ENCODE data around the gene PSMB11. TPM values are rescaled to one million over a fixed set of nuclear protein-coding genes. Genes with fewer than 3 reads are reported as not detected.

The PSMB11 gene
- total RNA-seq, 6 experiments from 2014 or later = 0.12 TPM; not detected in 5

DNA sequence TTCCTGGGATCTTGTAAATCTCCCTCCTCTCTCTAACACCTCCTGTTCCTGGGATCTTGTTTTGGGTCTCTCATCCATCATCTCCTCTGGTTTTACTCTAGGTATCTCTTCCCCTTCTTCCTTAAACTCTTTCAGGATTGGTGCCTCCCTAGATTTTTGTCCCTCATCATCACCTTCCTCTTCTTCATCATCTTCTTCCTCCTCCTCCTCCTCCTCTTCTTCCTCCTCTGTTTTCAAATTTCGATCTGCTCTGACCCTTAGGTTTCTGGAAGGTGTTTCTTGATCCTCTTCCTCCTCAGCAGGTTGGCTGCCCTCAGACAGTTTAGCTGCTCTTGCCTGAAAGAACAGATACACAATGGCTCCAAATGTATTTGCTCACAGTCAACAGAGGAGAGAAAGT lies 38.5 kb downstream of the PSMB11 start:
- H3K27ac Mint-ChIP-seq = peak overlapping the region; percentile 92
- peaks cover 55% of the 10 kb centered on the region for H3K4me1 Mint-ChIP-seq (ENCODE audit: low read depth)
- H3K4me3 Mint-ChIP-seq = peak overlapping the region; percentile 68
- no peak for DNase-seq
- TF ChIP-seq, protein P1, sequence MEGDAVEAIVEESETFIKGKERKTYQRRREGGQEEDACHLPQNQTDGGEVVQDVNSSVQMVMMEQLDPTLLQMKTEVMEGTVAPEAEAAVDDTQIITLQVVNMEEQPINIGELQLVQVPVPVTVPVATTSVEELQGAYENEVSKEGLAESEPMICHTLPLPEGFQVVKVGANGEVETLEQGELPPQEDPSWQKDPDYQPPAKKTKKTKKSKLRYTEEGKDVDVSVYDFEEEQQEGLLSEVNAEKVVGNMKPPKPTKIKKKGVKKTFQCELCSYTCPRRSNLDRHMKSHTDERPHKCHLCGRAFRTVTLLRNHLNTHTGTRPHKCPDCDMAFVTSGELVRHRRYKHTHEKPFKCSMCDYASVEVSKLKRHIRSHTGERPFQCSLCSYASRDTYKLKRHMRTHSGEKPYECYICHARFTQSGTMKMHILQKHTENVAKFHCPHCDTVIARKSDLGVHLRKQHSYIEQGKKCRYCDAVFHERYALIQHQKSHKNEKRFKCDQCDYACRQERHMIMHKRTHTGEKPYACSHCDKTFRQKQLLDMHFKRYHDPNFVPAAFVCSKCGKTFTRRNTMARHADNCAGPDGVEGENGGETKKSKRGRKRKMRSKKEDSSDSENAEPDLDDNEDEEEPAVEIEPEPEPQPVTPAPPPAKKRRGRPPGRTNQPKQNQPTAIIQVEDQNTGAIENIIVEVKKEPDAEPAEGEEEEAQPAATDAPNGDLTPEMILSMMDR (IDR thresholded peaks at IDR 0.05) = no peak
- peaks cover 43% of the 10 kb centered on the region for H3K36me3 Mint-ChIP-seq (ENCODE audit: low read depth)
- H3K9me3 Mint-ChIP-seq = no peaks in the 10 kb centered on the region
- peaks cover 3% of the 10 kb centered on the region for H3K27me3 Mint-ChIP-seq (ENCODE audit: insufficient read depth)

DNA sequence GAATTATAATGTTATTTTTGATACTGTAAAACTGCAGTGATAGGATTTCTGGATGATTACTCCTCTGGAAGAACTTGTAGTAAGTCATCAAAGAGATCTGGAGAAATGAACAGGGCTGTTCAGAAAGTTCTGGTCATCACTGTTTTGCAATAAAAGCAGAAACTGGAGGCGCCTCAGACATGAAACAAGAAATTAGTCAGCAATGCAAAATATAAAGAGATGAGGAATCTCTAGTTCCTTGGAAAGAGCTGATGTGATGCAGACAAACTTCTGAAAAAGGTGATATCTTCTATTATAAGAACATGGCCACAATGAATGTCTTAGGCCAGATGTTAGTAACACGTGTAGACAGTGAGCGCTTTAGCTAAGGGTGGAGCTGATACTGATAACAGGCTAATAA lies 43.4 kb downstream of the PSMB11 start:
- DNase-seq = peak; percentile 18
- H3K9me3 Mint-ChIP-seq = no peaks in the 10 kb centered on the region
- H3K27ac Mint-ChIP-seq = peak overlapping the region; percentile 50
- peaks cover 48% of the 10 kb centered on the region for H3K4me1 Mint-ChIP-seq (ENCODE audit: low read depth)
- H3K27me3 Mint-ChIP-seq (ENCODE audit: insufficient read depth) = peaks cover 3% of the 10 kb centered on the region
- no peak overlapping the region for H3K4me3 Mint-ChIP-seq
- TF ChIP-seq, protein P1 (IDR thresholded peaks at IDR 0.05) = no peak
- peaks cover 40% of the 10 kb centered on the region for H3K36me3 Mint-ChIP-seq (ENCODE audit: low read depth)

DNA sequence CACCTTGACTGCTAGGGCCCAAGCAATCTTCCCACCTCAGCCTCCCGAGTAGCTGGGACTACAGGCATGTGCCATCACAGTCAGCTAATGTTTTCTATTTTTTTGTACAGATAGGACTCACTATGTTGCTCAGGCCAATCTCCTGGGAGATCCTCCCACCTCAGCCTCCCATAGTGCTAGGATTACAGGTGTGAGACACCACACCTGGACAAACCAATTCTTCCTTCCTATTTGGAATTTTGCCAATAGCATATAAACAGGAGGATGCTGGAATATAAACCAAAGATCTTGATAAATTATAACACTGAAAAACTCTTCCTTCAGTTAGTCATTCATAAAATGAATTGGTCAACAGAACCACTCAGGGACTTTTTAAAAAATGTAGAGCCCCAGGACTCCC lies 44.6 kb downstream of the PSMB11 start:
- Mint-ChIP-seq H3K9me3 (no peaks in the 10 kb centered on the region), H3K4me1 (ENCODE audit: low read depth) (peaks cover 40% of the 10 kb centered on the region)

DNA sequence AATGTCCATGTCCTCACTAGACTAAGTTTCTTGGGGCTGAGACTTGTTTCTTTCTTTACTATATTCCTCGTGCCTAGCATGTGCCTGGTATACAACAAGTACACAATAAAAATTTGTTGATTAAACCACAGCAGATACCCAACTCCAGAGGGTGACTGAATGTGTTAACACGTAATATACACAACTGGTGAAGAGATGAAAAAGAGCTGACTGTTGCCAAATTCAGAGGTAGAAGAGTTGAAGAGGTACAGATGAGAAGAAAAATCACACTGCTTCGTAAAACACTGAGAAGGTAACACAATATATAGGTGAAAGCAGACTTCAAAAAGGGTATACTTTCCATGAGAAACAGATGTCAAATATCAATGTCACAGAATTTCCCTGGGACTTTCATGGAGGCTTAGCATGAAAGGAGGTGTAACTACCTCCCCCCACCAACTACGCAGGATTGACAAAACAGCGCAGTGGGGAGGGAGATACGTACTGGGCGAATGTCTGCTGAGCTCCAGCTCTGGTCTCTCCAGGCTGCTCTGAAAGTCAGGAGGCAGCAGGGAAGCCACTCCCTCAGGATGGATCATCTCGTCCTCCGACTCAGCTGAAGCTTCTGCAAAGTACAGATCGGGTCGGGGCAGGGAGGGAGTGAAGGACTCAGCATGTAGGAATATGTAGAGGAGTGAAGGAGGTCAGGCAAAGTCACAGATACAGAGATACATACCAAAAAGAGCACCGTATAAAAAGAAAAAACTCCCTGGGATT lies 47.7 kb downstream of the PSMB11 start:
- Mint-ChIP-seq H3K36me3 (ENCODE audit: low read depth) (peaks cover 41% of the 10 kb centered on the region), H3K9me3 (no peaks in the 10 kb centered on the region), H3K27ac (peak overlapping the region; percentile 56; the same call in 1 of the 2 replicates), H3K4me3 (no peak overlapping the region), H3K4me1 (ENCODE audit: low read depth) (peaks cover 54% of the 10 kb centered on the region), H3K27me3 (ENCODE audit: insufficient read depth) (no peaks in the 10 kb centered on the region)
- no peak for DNase-seq
- TF ChIP-seq, protein P1 (IDR thresholded peaks at IDR 0.05) = no peak

More for the DNA sequence above, 44.6 kb downstream of the PSMB11 start:
- Mint-ChIP-seq H3K4me3 (no peak overlapping the region), H3K36me3 (ENCODE audit: low read depth) (peaks cover 32% of the 10 kb centered on the region), H3K27ac (peak overlapping the region; percentile 35; the same call in 1 of the 2 replicates), H3K27me3 (ENCODE audit: insufficient read depth) (no peaks in the 10 kb centered on the region; the same call in 1 of the 2 replicates)
- TF ChIP-seq, protein P1 (IDR thresholded peaks at IDR 0.05) = no peak
- DNase-seq = no peak

DNA sequence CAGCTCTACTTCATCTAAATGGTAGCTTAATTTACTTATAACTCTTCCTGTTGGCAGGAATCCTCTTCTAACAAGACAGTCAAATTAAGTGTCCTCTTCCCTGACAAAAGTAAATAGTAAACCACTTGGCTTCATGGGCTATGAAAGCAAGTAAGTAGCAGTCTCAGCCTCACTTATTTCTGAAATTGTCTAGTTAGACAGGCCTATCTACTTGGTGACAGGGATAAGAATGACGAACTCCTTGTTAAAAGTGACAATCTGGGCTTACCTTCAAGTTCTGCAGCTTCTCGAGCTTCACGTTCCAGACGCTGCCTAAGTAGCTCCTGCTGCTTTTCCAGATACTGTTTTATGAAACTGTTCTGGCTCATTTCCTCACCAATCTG lies 48.2 kb downstream of the PSMB11 start:
- no peak for DNase-seq
- Mint-ChIP-seq H3K27ac (peak overlapping the region; percentile 56), H3K4me3 (no peak overlapping the region), H3K36me3 (ENCODE audit: low read depth) (peaks cover 38% of the 10 kb centered on the region), H3K27me3 (ENCODE audit: insufficient read depth) (no peaks in the 10 kb centered on the region), H3K9me3 (no peaks in the 10 kb centered on the region), H3K4me1 (ENCODE audit: low read depth) (peaks cover 51% of the 10 kb centered on the region)
- TF ChIP-seq, protein P1 (IDR thresholded peaks at IDR 0.05) = no peak
